DOHH2 (cell line): ENCODE results near the gene CTSZ.

Experiments used
- H3F3A ChIP-seq: fragments of 200-600 bp; sonication (generic), shearing (Covaris generic); 2 replicates; pipeline ENCODE4 v1.6.0; 2016; ENCODE audit warnings: antibody characterized with exemption, mild to moderate bottlenecking; ENCODE audit not compliant: control insufficient read depth, insufficient read depth
- H3K27ac ChIP-seq: fragments of 200-600 bp; sonication (generic); 2 replicates; pipeline ENCODE4 v1.5.1; 2014; ENCODE audit warnings: low read depth, mild to moderate bottlenecking, low read length, moderate library complexity
- H3K27me3 ChIP-seq: fragments of 200-600 bp; sonication (generic); 2 replicates; pipeline ENCODE4 v1.6.1; 2014; ENCODE audit warnings: mild to moderate bottlenecking, low read length, mixed read lengths; ENCODE audit not compliant: control insufficient read depth
- H3K36me3 ChIP-seq: fragments of 200-600 bp; sonication (generic); 2 replicates; pipeline ENCODE4 v1.6.1; 2014; ENCODE audit warnings: mild to moderate bottlenecking, low read length, moderate library complexity, mixed read lengths; ENCODE audit not compliant: control insufficient read depth
- H3K4me1 ChIP-seq: fragments of 200-600 bp; sonication (generic); 2 replicates; pipeline ENCODE4 v1.6.1; 2014; ENCODE audit warnings: mild to moderate bottlenecking, low read length, mixed read lengths; ENCODE audit not compliant: control insufficient read depth
- H3K4me2 ChIP-seq: fragments of 200-600 bp; sonication (generic); 2 replicates; pipeline ENCODE4 v1.6.0; 2014; ENCODE audit warnings: mild to moderate bottlenecking, low read length, moderate library complexity
- H3K4me3 ChIP-seq: fragments of 200-600 bp; sonication (generic); 2 replicates; pipeline ENCODE4 v1.5.1; 2014; ENCODE audit warnings: mild to moderate bottlenecking, low read length, mixed read lengths
- H3K79me2 ChIP-seq: fragments of 200-600 bp; sonication (generic); 2 replicates; pipeline ENCODE4 v1.6.1; 2014; ENCODE audit warnings: mild to moderate bottlenecking, low read length, mixed read lengths; ENCODE audit not compliant: control insufficient read depth
- H3K9me2 ChIP-seq: fragments of 200-600 bp; sonication (generic); replicated peaks from 2 replicates; pipeline ENCODE4 v1.6.1; 2014; ENCODE audit warnings: mild to moderate bottlenecking, low read length, mixed read lengths; ENCODE audit not compliant: control insufficient read depth
- H3K9me3 ChIP-seq: fragments of 200-600 bp; sonication (generic); 2 replicates; pipeline ENCODE4 v1.6.1; 2014; ENCODE audit warnings: antibody characterized with exemption, low read length, mixed read lengths; ENCODE audit not compliant: control insufficient read depth, insufficient read depth
- H4K20me1 ChIP-seq: fragments of 200-600 bp; sonication (generic); 2 replicates; pipeline ENCODE4 v1.6.0; 2014; ENCODE audit warnings: low read depth, mild to moderate bottlenecking, antibody characterized with exemption, low read length, moderate library complexity; ENCODE audit not compliant: control insufficient read depth, insufficient read depth
- CTCF ChIP-seq: fragments of 200-600 bp; sonication (generic); IDR thresholded peaks from one replicate; pipeline ENCODE4 v1.5.1; 2014; ENCODE audit warnings: antibody characterized with exemption, mild to moderate bottlenecking, low read depth, low read length; ENCODE audit not compliant: poor library complexity, severe bottlenecking
- EZH2phosphoT487 ChIP-seq: fragments of 200-600 bp; sonication (generic); IDR thresholded peaks from 2 replicates; pipeline ENCODE4 v1.6.1; 2017; ENCODE audit warnings: borderline replicate concordance, mild to moderate bottlenecking, antibody characterized with exemption, low read length, moderate library complexity, mixed read lengths

The CTSZ gene

GRCh38 chr20:58991715-58992114 lies 15.3 kb downstream of the CTSZ start:
- no peak overlapping the region for H3K27ac ChIP-seq
- H3K4me2 ChIP-seq, result no peak overlapping the region
- peaks cover 19% of the 10 kb centered on the region for H3K79me2 ChIP-seq
- peaks cover 38% of the 10 kb centered on the region for H3F3A ChIP-seq
- no peak overlapping the region for H3K4me3 ChIP-seq
- TF ChIP-seq CTCF, result no peak
- TF ChIP-seq EZH2phosphoT487, result no peak
- peaks cover 99% of the 10 kb centered on the region for H3K36me3 ChIP-seq
- no peaks in the 10 kb centered on the region for H3K9me3 ChIP-seq
- peaks cover 19% of the 10 kb centered on the region for H3K4me1 ChIP-seq
- H4K20me1 ChIP-seq, result no peaks in the 10 kb centered on the region; the same call in 1 of the 2 replicates
- H3K9me2 ChIP-seq, result no peaks in the 10 kb centered on the region
- H3K27me3 ChIP-seq, result no peaks in the 10 kb centered on the region

- no peak overlapping the region for H3K27ac ChIP-seq
- H3K9me3 ChIP-seq, result no peaks in the 10 kb centered on the region
- H3K36me3 ChIP-seq, result peaks cover 99% of the 10 kb centered on the region
- TF ChIP-seq EZH2phosphoT487 (no peak), CTCF (no peak)
- peaks cover 19% of the 10 kb centered on the region for H3K4me1 ChIP-seq
- no peak overlapping the region for H3K4me2 ChIP-seq
- H3K27me3 ChIP-seq, result no peaks in the 10 kb centered on the region
- H3F3A ChIP-seq, result peaks cover 33% of the 10 kb centered on the region
- H3K9me2 ChIP-seq, result no peaks in the 10 kb centered on the region
- H4K20me1 ChIP-seq, result no peaks in the 10 kb centered on the region; the same call in 1 of the 2 replicates
- peaks cover 18% of the 10 kb centered on the region for H3K79me2 ChIP-seq
- H3K4me3 ChIP-seq, result no peak overlapping the region
Measured at GRCh38 chr20:58990651-58991445, 16.2 kb downstream of the CTSZ start.

GRCh38 chr20:58989196-58989595 lies 17.9 kb downstream of the CTSZ start:
- Histone ChIP-seq H3K4me1 (peaks cover 16% of the 10 kb centered on the region), H3K4me3 (no peak overlapping the region), H3F3A (peaks cover 25% of the 10 kb centered on the region), H4K20me1 (no peaks in the 10 kb centered on the region; the same call in 1 of the 2 replicates), H3K9me3 (no peaks in the 10 kb centered on the region), H3K27ac (no peak overlapping the region), H3K4me2 (no peak overlapping the region), H3K27me3 (no peaks in the 10 kb centered on the region), H3K36me3 (peaks cover 92% of the 10 kb centered on the region), H3K9me2 (no peaks in the 10 kb centered on the region), H3K79me2 (peaks cover 32% of the 10 kb centered on the region)
- no peak for TF ChIP-seq EZH2phosphoT487
- no peak for TF ChIP-seq CTCF
